Liver (tissue), 3 donors: ENCODE measurements around the gene TRIP12.

Experiments
- ATF3 ChIP-seq: IDR thresholded peaks from 2 replicates; pipeline ENCODE4 v1.6.1; 2016; ENCODE audit warnings: antibody characterized with exemption
- EGR1 ChIP-seq, 2 donors: IDR thresholded peaks; 2 replicates each; pipeline ENCODE4 v1.6.1; 2016 to 2018; ENCODE audit warnings: antibody characterized with exemption in 2 of 2, low read depth in 2 of 2
- GABPA ChIP-seq, 2 donors: IDR thresholded peaks in 1 of 2; conservative IDR thresholded peaks in 1 of 2; 2 replicates each; pipeline ENCODE4 v1.6.1; 2016; ENCODE audit warnings: antibody characterized with exemption in 2 of 2, mild to moderate bottlenecking in 1 of 2, moderate library complexity in 1 of 2
- HNF4A ChIP-seq, 2 donors: conservative IDR thresholded peaks; 2 replicates each; pipeline ENCODE4 v1.6.1; 2016; ENCODE audit warnings: antibody characterized with exemption in 2 of 2, mild to moderate bottlenecking in 2 of 2
- JUND ChIP-seq, 2 donors: IDR thresholded peaks; 2 replicates each; pipeline ENCODE4 v1.6.1; 2016; ENCODE audit warnings: antibody characterized with exemption in 2 of 2
- RXRA ChIP-seq, 2 donors: IDR thresholded peaks; 2 replicates each; pipeline ENCODE4 v1.6.1; 2017 to 2018; ENCODE audit warnings: antibody characterized with exemption in 2 of 2, mild to moderate bottlenecking in 1 of 2
- SP1 ChIP-seq: IDR thresholded peaks from 2 replicates; pipeline ENCODE4 v1.6.1; 2018; ENCODE audit warnings: antibody characterized with exemption, mild to moderate bottlenecking
- TAF1 ChIP-seq: conservative IDR thresholded peaks from 2 replicates; pipeline ENCODE4 v1.6.1; 2016; ENCODE audit warnings: antibody characterized with exemption, mild to moderate bottlenecking
- YY1 ChIP-seq: IDR thresholded peaks from 2 replicates; pipeline ENCODE4 v1.6.1; 2016; ENCODE audit warnings: antibody characterized with exemption, mild to moderate bottlenecking
- TF ChIP-seq, protein P1 (sequence below): fragments of 150-350 bp; IDR thresholded peaks from 2 replicates; pipeline ENCODE4 v1.5.1; 2017; ENCODE audit warnings: improper control_type of control experiment, low read depth, low read length; ENCODE audit not compliant: missing input control
- TF ChIP-seq, protein P2 (sequence below): IDR thresholded peaks from 2 replicates; pipeline ENCODE4 v1.6.1; 2016; ENCODE audit warnings: antibody characterized with exemption, mild to moderate bottlenecking
- TF ChIP-seq, protein P3 (sequence below): IDR thresholded peaks from 2 replicates; pipeline ENCODE4 v1.6.1; 2016; ENCODE audit warnings: antibody characterized with exemption
- donor health status: healthy.
- donor health status: healthy.

DNA sequence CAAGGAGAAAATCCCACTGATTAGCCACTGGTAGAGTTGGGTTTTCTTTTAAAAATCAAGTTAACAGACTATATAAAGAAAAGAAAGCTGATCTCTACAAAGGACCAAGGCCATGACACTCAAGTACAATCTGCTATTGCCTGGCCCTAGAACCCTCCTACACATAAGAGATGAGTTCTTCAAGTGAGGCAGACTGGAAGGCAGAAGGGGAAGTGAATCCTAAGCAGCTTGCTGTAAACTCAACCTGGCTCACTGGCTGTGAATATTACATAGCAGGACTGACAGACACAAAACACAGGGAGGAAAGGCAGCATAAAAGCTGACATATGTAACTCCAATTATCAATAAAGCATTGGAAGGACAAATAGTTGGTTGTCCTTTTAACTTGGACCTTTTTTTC lies 65.4 kb downstream of the TRIP12 start:
- TF ChIP-seq ATF3 (no peak), HNF4A (conservative IDR thresholded peaks at IDR 0.05) (no peak), TAF1 (no peak), YY1 (no peak), SP1 (no peak), EGR1 (IDR thresholded peaks at IDR 0.05; ENCODE audit: low read depth in 2 of 2) (no peak), GABPA (IDR thresholded peaks at IDR 0.05 in 1 of 2, conservative IDR thresholded peaks at IDR 0.05 in 1 of 2) (no peak), JUND (IDR thresholded peaks at IDR 0.05) (no peak), RXRA (IDR thresholded peaks at IDR 0.05) (no peak)
- TF ChIP-seq, protein P1, sequence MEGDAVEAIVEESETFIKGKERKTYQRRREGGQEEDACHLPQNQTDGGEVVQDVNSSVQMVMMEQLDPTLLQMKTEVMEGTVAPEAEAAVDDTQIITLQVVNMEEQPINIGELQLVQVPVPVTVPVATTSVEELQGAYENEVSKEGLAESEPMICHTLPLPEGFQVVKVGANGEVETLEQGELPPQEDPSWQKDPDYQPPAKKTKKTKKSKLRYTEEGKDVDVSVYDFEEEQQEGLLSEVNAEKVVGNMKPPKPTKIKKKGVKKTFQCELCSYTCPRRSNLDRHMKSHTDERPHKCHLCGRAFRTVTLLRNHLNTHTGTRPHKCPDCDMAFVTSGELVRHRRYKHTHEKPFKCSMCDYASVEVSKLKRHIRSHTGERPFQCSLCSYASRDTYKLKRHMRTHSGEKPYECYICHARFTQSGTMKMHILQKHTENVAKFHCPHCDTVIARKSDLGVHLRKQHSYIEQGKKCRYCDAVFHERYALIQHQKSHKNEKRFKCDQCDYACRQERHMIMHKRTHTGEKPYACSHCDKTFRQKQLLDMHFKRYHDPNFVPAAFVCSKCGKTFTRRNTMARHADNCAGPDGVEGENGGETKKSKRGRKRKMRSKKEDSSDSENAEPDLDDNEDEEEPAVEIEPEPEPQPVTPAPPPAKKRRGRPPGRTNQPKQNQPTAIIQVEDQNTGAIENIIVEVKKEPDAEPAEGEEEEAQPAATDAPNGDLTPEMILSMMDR: no peak
- TF ChIP-seq, protein P2, sequence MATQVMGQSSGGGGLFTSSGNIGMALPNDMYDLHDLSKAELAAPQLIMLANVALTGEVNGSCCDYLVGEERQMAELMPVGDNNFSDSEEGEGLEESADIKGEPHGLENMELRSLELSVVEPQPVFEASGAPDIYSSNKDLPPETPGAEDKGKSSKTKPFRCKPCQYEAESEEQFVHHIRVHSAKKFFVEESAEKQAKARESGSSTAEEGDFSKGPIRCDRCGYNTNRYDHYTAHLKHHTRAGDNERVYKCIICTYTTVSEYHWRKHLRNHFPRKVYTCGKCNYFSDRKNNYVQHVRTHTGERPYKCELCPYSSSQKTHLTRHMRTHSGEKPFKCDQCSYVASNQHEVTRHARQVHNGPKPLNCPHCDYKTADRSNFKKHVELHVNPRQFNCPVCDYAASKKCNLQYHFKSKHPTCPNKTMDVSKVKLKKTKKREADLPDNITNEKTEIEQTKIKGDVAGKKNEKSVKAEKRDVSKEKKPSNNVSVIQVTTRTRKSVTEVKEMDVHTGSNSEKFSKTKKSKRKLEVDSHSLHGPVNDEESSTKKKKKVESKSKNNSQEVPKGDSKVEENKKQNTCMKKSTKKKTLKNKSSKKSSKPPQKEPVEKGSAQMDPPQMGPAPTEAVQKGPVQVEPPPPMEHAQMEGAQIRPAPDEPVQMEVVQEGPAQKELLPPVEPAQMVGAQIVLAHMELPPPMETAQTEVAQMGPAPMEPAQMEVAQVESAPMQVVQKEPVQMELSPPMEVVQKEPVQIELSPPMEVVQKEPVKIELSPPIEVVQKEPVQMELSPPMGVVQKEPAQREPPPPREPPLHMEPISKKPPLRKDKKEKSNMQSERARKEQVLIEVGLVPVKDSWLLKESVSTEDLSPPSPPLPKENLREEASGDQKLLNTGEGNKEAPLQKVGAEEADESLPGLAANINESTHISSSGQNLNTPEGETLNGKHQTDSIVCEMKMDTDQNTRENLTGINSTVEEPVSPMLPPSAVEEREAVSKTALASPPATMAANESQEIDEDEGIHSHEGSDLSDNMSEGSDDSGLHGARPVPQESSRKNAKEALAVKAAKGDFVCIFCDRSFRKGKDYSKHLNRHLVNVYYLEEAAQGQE: no peak
- TF ChIP-seq, protein P3, sequence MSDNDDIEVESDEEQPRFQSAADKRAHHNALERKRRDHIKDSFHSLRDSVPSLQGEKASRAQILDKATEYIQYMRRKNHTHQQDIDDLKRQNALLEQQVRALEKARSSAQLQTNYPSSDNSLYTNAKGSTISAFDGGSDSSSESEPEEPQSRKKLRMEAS: no peak
